Gastroesophageal sphincter (tissue), 4 donors: ENCODE measurements around the gene ZIC1. TPM values are rescaled to one million over a fixed set of nuclear protein-coding genes. Genes with fewer than 3 reads are reported as not detected.
A peak's percentile ranks its signal among the peaks of the same experiment; 100 is the strongest.

Source experiments
- ATAC-seq: fragments of 150-250 bp; one replicate; pipeline ENCODE4 v1.9.1; 2016; ENCODE audit warnings: mild to moderate bottlenecking, moderate library complexity
- H3K27ac ChIP-seq, 4 donors: fragments of 200-600 bp; sonication (generic) in 3 of 4; 1 replicate in 3 of 4; 2 replicates in 1 of 4; pipeline ENCODE4 v1.5.1; 2016 to 2019
- H3K27me3 ChIP-seq: fragments of 200-600 bp; sonication (generic); one replicate; pipeline ENCODE4 v1.5.1; 2019
- H3K36me3 ChIP-seq, 2 donors: fragments of 200-600 bp; sonication (generic); one replicate each; pipeline ENCODE4 v1.5.1; 2019; ENCODE audit warnings: control low read depth in 1 of 2
- H3K4me1 ChIP-seq, 3 donors: fragments of 200-600 bp; sonication (generic); 1 replicate in 2 of 3; 2 replicates in 1 of 3; pipeline ENCODE4 v1.5.1; 2016 to 2019; ENCODE audit warnings: control low read depth in 2 of 3
- H3K4me3 ChIP-seq, 2 donors: fragments of 200-600 bp; sonication (generic); one replicate each; pipeline ENCODE4 v1.5.1; 2019; ENCODE audit warnings: mild to moderate bottlenecking in 1 of 2, moderate library complexity in 1 of 2
- H3K9me3 ChIP-seq, 3 donors: fragments of 200-600 bp; sonication (generic); one replicate each; pipeline ENCODE4 v1.5.1; 2017 to 2019; ENCODE audit warnings: control low read depth in 2 of 3
- CTCF ChIP-seq, 4 experiments: fragments of 200-600 bp in 2 of 4; fragments of 450-650 bp in 2 of 4; sonication (generic) in 1 of 4; IDR thresholded peaks; one replicate each; pipeline ENCODE4 v1.5.1; 2017 to 2019; ENCODE audit warnings: antibody characterized with exemption in 4 of 4, mild to moderate bottlenecking in 2 of 4, moderate library complexity in 2 of 4
- EP300 ChIP-seq: sonication (generic); formaldehyde crosslinking; IDR thresholded peaks from one replicate; pipeline ENCODE4 v1.6.1; 2017; ENCODE audit warnings: antibody characterized with exemption, mild to moderate bottlenecking
- POLR2A ChIP-seq, 2 donors: fragments of 450-650 bp; IDR thresholded peaks; one replicate each; pipeline ENCODE4 v1.6.1; 2017; ENCODE audit warnings: antibody characterized with exemption in 2 of 2, mild to moderate bottlenecking in 2 of 2, moderate library complexity in 1 of 2
- POLR2AphosphoS5 ChIP-seq: sonication (generic); formaldehyde crosslinking; IDR thresholded peaks from one replicate; pipeline ENCODE4 v1.6.1; 2017; ENCODE audit warnings: antibody characterized with exemption
- WGBS, 2 donors: methylation state at CpG; one replicate each; pipeline ENCODE4 v1.1.5; 2018; ENCODE audit warnings: low coverage in 1 of 2; 5-methylcytosine and 5-hydroxymethylcytosine counted together
- total RNA-seq, 4 donors: library from RNA; depleted of rRNA; stranded (reverse); fragments of >200 nt; gene quantifications; one replicate each; pipeline ENCODE4 v1.1.0, GENCODE V29; 2016

ZIC1 gene
- total RNA-seq, 4 donors from 2014 or later = 0.08 to 0.27 TPM; not detected in 2

DNA sequence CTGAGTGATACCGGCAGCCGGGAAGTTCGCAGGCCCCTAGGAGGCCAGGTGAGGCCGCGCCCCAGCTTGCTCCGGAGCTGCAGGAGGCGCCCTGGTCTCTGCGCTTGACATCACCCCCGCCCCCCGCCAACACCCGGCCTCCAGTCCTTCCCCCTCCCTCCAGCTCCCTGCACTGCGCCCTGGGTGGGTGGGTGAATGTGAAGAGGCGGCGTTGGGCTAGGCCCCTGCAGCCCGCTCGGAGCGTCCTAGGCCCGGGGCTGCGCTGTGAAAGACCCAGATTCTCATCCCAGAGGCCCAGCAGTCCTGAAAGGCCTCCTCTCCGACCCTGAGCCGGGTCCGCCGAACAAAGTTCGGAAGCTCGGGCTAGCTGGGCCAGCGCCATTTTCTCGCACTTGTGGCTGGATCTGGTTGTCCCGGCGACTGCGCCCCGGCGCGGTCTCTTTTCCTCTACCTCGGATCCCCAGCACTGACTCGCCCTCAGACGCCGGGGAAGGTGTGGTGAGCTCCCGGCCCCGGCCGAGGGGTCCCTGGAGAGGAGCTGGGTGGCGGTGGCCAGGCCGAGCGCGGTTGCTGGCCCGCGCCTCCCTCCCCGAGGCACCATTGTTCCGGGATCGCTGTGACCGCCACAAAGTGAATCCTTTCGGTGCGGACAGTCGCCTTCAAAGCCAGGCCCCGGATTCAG, 15.8 kb upstream of the ZIC1 start:
- Histone ChIP-seq H3K4me1 (peaks cover 0 to 70% (median 23%) of the 10 kb centered on the region in 3 donors), H3K9me3 (peaks cover 0 to 10% (median 0%) of the 10 kb centered on the region in 3 donors), H3K36me3 (no peaks in the 10 kb centered on the region), H3K27me3 (peaks cover 100% of the 10 kb centered on the region), H3K4me3 (peak overlapping the region in 1 of 2 donors; percentile 47), H3K27ac (no peak overlapping the region)
- ATAC-seq = no peak
- TF ChIP-seq POLR2AphosphoS5 = no peak
- TF ChIP-seq CTCF (IDR thresholded peaks at IDR 0.05) = no peak
- TF ChIP-seq POLR2A (IDR thresholded peaks at IDR 0.05) = no peak
- no peak for TF ChIP-seq EP300
- 0% methylated on average over 2 to 3 of the region's 54 CpGs for WGBS, 2 donors

- Histone ChIP-seq H3K9me3 (peaks cover 0 to 10% (median 0%) of the 10 kb centered on the region in 3 donors), H3K4me3 (peak overlapping the region in 1 of 2 donors; percentile 47), H3K27me3 (peaks cover 100% of the 10 kb centered on the region), H3K27ac (no peak overlapping the region), H3K36me3 (no peaks in the 10 kb centered on the region), H3K4me1 (peaks cover 0 to 70% (median 23%) of the 10 kb centered on the region in 3 donors)
- no peak for ATAC-seq
- 9 to 10% methylated on average over 5 to 18 of the region's 31 CpGs for WGBS, 2 donors
- TF ChIP-seq CTCF (IDR thresholded peaks at IDR 0.05) (no peak), POLR2AphosphoS5 (no peak), POLR2A (IDR thresholded peaks at IDR 0.05) (no peak), EP300 (no peak)
Observed at GRCh38 chr3:147393943-147394883, 15.0 kb upstream of the ZIC1 start.

GRCh38 chr3:147394884-147395225, 14.3 kb upstream of the ZIC1 start:
- H3K4me1 ChIP-seq = peaks cover 0 to 70% (median 23%) of the 10 kb centered on the region in 3 donors
- peaks cover 0 to 10% (median 0%) of the 10 kb centered on the region in 3 donors for H3K9me3 ChIP-seq
- 11 to 42% methylated on average over 3 of the region's 5 CpGs for WGBS, 2 donors
- no peak overlapping the region for H3K27ac ChIP-seq
- no peaks in the 10 kb centered on the region for H3K36me3 ChIP-seq
- H3K4me3 ChIP-seq = no peak overlapping the region
- TF ChIP-seq POLR2AphosphoS5 = no peak
- TF ChIP-seq POLR2A (IDR thresholded peaks at IDR 0.05) = no peak
- no peak for TF ChIP-seq CTCF (IDR thresholded peaks at IDR 0.05)
- peaks cover 100% of the 10 kb centered on the region for H3K27me3 ChIP-seq
- no peak for ATAC-seq

DNA sequence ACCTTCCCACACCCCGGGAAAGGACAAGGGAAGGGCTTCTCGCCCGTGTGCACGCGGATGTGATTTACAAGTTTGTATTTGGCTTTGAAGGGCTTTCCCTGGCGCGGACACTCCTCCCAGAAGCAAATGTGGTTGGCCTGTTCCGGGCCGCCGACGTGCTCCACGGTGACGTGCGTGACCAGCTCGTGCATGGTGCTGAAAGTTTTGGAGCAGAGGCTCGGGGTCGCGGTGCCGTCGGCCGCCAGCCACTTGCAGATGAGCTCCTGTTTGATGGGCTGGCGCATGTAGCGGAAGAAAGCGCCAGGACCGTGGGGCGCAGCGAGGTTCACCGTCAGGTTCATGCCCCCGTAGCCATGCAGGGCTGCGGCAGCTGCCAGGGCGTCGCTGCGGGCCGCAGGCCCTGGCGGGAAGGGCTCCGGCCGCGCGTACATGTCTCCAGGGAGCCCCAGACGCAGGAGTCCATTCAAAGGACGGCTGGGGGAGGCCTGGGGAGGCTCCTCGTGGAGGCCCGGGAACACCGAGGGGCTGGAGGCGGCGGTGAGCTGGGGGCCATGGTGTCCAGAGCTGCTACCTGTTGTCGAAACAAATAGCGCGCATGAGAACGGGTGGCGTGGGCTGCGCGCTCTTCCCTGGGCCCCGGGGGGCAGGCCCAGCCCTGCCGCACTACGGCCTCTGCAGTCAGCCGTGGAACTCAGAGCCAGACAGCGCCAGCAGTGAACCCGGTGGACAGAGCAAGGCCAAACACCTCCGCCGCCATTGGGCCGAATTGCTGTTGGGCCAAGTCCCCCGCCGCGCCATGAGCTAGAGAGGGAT, 13.1 kb upstream of the ZIC1 start:
- ATAC-seq = no peak
- Histone ChIP-seq H3K4me1 (peaks cover 0 to 63% (median 23%) of the 10 kb centered on the region in 3 donors), H3K27ac (no peak overlapping the region), H3K27me3 (peaks cover 100% of the 10 kb centered on the region), H3K36me3 (no peaks in the 10 kb centered on the region), H3K4me3 (no peak overlapping the region), H3K9me3 (no peaks in the 10 kb centered on the region)
- 0 to 13% methylated on average over 1 to 3 of the region's 65 CpGs for WGBS, 2 donors
- no peak for TF ChIP-seq CTCF (IDR thresholded peaks at IDR 0.05)
- TF ChIP-seq POLR2AphosphoS5 = no peak
- TF ChIP-seq EP300 = no peak
